A673 (cell line): ENCODE measurements around the gene EDIL3. TPM values are rescaled to one million over a fixed set of nuclear protein-coding genes. Genes with fewer than 3 reads are reported as not detected.

Experiments used
- BruUV-seq: library from RNA; stranded (reverse); fragments of 400-500 nt; replicated peaks from 2 replicates; lab custom pipeline; 2021; lab: Mats Ljungman, UMichigan
- CTCF ChIA-PET: fragments of 300-600 bp; sonication (Branson Sonifier 250); formaldehyde crosslinking; loops from one replicate; lab custom pipeline; 2022; ENCODE audit warnings: antibody characterized with exemption; lab: Charles Lee
- POLR2A ChIA-PET: fragments of 300-600 bp; sonication (Branson Sonifier 250); formaldehyde crosslinking; loops from one replicate; lab custom pipeline; 2022; ENCODE audit warnings: antibody characterized with exemption; ENCODE audit not compliant: low non-redundant PET; lab: Charles Lee
- DNase-seq: peaks from one replicate; pipeline ENCODE4 v3.0.0-alpha.2; 2015; ENCODE audit warnings: low spot score
- H3K27ac ChIP-seq: fragments of 200-600 bp; sonication (generic); 2 replicates; pipeline ENCODE4 v1.5.1; 2016; ENCODE audit warnings: mixed run types, low read depth, mild to moderate bottlenecking, mixed read lengths, antibody characterized with exemption, low read length; ENCODE audit not compliant: poor library complexity, severe bottlenecking
- H3K27me3 ChIP-seq: fragments of 200-600 bp; sonication (generic); replicated peaks from 2 replicates; pipeline ENCODE4 v1.6.1; 2017; ENCODE audit warnings: mixed run types, low read depth, mild to moderate bottlenecking, mixed read lengths, antibody characterized with exemption, low read length; ENCODE audit not compliant: insufficient read depth, poor library complexity
- H3K36me3 ChIP-seq: fragments of 200-600 bp; sonication (generic); 2 replicates; pipeline ENCODE4 v1.6.1; 2016; ENCODE audit warnings: mixed run types, mild to moderate bottlenecking, mixed read lengths, antibody characterized with exemption, low read length; ENCODE audit not compliant: insufficient read depth, poor library complexity, severe bottlenecking
- H3K4me1 ChIP-seq: fragments of 200-600 bp; sonication (generic); 2 replicates; pipeline ENCODE4 v1.6.1; 2017; ENCODE audit warnings: mixed run types, mild to moderate bottlenecking, mixed read lengths, antibody characterized with exemption, low read length; ENCODE audit not compliant: insufficient read depth, poor library complexity, severe bottlenecking
- H3K4me3 ChIP-seq: fragments of 200-600 bp; sonication (generic); 2 replicates; pipeline ENCODE4 v1.5.1; 2016; ENCODE audit warnings: low read depth, mixed run types, mild to moderate bottlenecking, mixed read lengths, low read length; ENCODE audit not compliant: poor library complexity, severe bottlenecking
- H3K9me3 ChIP-seq: fragments of 200-600 bp; sonication (generic); 2 replicates; pipeline ENCODE4 v1.6.1; 2016; ENCODE audit warnings: mixed run types, low read depth, mild to moderate bottlenecking, mixed read lengths, antibody characterized with exemption, low read length; ENCODE audit not compliant: poor library complexity, severe bottlenecking
- CTCF ChIP-seq: fragments of 300-800, 200-600 bp; sonication (generic); conservative IDR thresholded peaks from 2 replicates; pipeline ENCODE4 v1.5.1; 2017; ENCODE audit warnings: low read depth, mild to moderate bottlenecking, antibody characterized with exemption, low read length, moderate library complexity, mixed read lengths
- EZH2 ChIP-seq: fragments of 200-600 bp; sonication (generic); IDR thresholded peaks from 2 replicates; pipeline ENCODE4 v1.6.1; 2017; ENCODE audit warnings: borderline replicate concordance, low read depth, mild to moderate bottlenecking, mixed read lengths, antibody characterized with exemption, low read length; ENCODE audit not compliant: poor library complexity, severe bottlenecking
- intact Hi-C: fragments of 100-400 bp; cut with micrococcal nuclease; formaldehyde crosslinking; loops from one replicate; pipeline ENCODE4 v1.10.0; 2022; ENCODE audit not compliant: unreplicated experiment
- total RNA-seq: library from RNA; stranded (reverse); gene quantifications from 2 replicates; pipeline ENCODE4 v1.2.3, GENCODE V29; 2021

The EDIL3 gene
- total RNA-seq, 1 experiment from 2014 or later: 4.6 TPM

DNA sequence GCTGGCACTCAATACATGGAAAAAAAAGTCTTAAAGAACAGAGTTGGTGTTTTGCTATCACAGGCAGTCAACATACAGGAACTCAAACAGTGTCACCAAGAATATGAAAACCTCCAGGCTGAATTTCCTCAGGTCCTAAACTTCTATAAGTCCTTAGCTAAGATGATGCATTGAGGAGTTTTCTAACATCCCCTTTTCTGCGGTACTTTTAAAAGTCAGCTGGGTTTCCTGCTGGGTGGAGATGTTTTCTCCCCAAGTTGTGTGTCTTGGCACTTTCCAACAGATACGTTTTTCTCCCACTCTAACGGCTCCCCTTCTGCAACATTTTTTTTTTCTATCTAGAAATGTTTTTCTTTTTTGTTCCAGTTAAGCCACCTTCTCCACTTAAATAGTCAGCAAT is 419.2 kb downstream of the EDIL3 start:
- H3K36me3 ChIP-seq: no peaks in the 10 kb centered on the region
- intact Hi-C loops: no loop called here
- TF ChIP-seq CTCF (no peak), EZH2 (no peak)
- H3K27ac ChIP-seq: no peak overlapping the region
- no peaks in the 10 kb centered on the region for H3K9me3 ChIP-seq
- CTCF ChIA-PET: no interaction called here
- no peak overlapping the region for H3K4me3 ChIP-seq
- DNase-seq: no peak
- POLR2A ChIA-PET: no interaction called here
- H3K4me1 ChIP-seq: no peaks in the 10 kb centered on the region
- no TSS peak for BruUV-seq
- H3K27me3 ChIP-seq: no peaks in the 10 kb centered on the region

DNA sequence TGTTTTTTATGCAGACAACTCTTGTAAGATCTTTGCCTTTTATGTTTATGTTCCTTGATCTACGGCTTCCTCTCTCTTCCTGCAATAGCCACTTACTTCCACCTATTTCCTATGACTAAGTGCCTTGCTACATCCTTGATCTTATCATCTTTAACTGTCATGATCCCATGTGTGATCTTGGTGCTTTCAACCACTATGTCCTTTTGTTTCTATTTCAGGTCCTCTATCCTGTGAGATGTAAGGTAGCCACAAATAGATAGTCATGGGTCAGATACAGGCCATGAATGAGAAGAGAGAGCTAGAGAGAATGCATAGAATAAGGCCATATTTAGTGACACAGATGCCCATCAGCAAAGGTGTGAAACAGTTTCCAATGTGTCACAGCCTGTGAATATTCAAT is 420.4 kb downstream of the EDIL3 start:
- H3K4me3 ChIP-seq: no peak overlapping the region
- no peaks in the 10 kb centered on the region for H3K4me1 ChIP-seq
- ChIA-PET CTCF (no interaction called here), POLR2A (no interaction called here)
- no TSS peak for BruUV-seq
- intact Hi-C loops: no loop called here
- DNase-seq: no peak
- no peaks in the 10 kb centered on the region for H3K36me3 ChIP-seq
- no peak overlapping the region for H3K27ac ChIP-seq
- no peak for TF ChIP-seq CTCF
- TF ChIP-seq EZH2: no peak
- H3K9me3 ChIP-seq: no peaks in the 10 kb centered on the region
- no peaks in the 10 kb centered on the region for H3K27me3 ChIP-seq

GRCh38 chr5:83957188-83957587 is 427.5 kb downstream of the EDIL3 start:
- Histone ChIP-seq H3K27me3 (no peaks in the 10 kb centered on the region), H3K4me1 (no peaks in the 10 kb centered on the region), H3K4me3 (no peak overlapping the region), H3K27ac (no peak overlapping the region), H3K36me3 (no peaks in the 10 kb centered on the region), H3K9me3 (no peaks in the 10 kb centered on the region)
- POLR2A ChIA-PET: no interaction called here
- DNase-seq: no peak
- intact Hi-C loops: no loop called here
- no peak for TF ChIP-seq EZH2
- no peak for TF ChIP-seq CTCF
- BruUV-seq: no TSS peak
- CTCF ChIA-PET: no interaction called here
